HK-2 (cell line): ENCODE results near the gene CTTN.

ENCODE experiments used
- DNase-seq: peaks from one replicate; pipeline ENCODE4 v3.0.0-alpha.2; 2018; ENCODE audit not compliant: unreplicated experiment

CTTN gene

GRCh38 chr11:70397983-70398833 is at the start of gene CTTN:
Gene CTTN, plus strand, starts transcription at chr11:70398529. Its CDS starts 8,769 bp downstream, at chr11:70407298.
- DNase-seq: peak; percentile 74

GRCh38 chr11:70348608-70349007 is 49.7 kb upstream of the CTTN start:
- no peak for DNase-seq

GRCh38 chr11:70351646-70352045 is 46.7 kb upstream of the CTTN start:
- DNase-seq: no peak

- no peak for DNase-seq
These were observed 46.2 kb upstream of the CTTN start for GRCh38 chr11:70352100-70352499.

DNA sequence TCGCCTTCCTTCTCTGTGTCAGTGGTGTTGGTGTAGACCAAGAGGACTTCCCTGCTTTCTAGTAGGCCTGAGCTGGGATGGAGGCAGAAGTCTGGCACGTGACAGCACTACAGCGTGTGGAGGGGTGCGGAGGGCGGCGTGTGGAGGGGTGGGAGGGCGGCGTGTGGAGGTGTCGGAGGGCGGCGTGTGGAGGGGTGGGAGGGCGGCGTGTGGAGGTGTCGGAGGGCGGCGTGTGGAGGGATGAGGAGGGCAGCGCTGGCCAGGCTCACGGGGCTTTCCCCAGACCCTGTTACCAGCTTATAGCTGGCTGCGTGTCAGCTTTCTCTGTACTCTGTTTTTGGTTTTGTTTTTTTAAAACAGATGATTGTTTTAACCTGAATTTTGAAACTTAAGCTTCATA is 45.7 kb upstream of the CTTN start:
- no peak for DNase-seq

- DNase-seq: no peak
These were observed 45.0 kb upstream of the CTTN start for GRCh38 chr11:70353329-70353728.

DNA sequence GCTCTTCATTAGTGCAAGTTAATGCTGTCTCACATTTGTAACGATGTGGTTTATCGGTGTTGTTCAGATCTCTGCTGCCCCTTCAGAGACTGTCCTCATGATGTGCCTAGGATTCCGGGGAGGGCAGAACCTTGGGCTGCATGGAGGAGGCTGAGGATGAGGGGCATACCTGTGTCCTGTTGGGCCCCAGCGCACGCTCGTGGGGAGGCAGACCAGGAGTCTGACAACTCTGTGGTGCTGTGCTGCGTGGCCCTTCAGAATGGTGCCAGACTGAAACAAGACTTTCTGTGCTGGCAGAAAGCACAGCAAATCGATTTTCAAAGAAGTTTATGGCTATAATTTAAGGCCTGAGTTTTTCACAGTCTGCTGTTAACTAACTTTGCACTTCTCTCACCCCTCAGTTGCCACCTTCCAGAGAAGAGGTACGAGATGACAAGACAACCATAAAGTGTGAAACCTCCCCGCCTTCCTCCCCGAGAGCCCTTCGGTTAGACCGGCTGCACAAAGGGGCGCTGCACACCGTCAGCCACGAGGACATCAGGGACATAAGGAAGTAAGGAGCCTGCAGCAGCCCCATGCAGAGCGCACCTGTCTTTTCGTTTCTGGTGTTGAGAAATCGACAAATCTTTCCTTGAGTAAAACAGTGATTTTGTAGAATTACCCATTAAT is 44.3 kb upstream of the CTTN start:
- no peak for DNase-seq

- DNase-seq: no peak
These were observed 43.7 kb upstream of the CTTN start for GRCh38 chr11:70354629-70355028.

- no peak for DNase-seq
These were observed 39.6 kb upstream of the CTTN start for GRCh38 chr11:70358753-70359152.

- DNase-seq: no peak
These were observed 38.7 kb upstream of the CTTN start for GRCh38 chr11:70359451-70360205.

DNA sequence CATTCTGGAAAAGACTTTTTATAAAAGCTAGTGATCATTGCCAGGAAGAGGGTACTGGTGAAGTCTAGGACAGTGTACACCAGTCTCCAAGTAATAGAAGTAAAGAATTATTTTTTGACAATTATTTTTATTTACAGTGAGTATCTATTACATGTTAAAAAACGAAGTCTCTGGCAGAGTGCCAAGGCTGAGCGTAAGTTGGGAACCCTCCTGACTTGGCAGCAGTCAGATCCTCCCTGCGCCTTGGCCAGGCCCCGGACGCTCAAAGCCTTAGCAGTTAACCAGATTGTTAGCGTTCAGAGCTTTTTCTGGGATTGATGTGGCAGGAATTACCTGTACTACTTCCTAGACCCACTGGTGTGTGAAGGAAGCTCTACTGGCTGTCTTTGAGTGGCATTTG is 38.1 kb upstream of the CTTN start:
- DNase-seq: no peak

- no peak for DNase-seq
These were observed 34.2 kb upstream of the CTTN start for GRCh38 chr11:70364178-70364577.

- DNase-seq: no peak
These were observed 33.4 kb upstream of the CTTN start for GRCh38 chr11:70364745-70365543.

GRCh38 chr11:70365544-70365927 is 32.8 kb upstream of the CTTN start:
- no peak for DNase-seq

DNA sequence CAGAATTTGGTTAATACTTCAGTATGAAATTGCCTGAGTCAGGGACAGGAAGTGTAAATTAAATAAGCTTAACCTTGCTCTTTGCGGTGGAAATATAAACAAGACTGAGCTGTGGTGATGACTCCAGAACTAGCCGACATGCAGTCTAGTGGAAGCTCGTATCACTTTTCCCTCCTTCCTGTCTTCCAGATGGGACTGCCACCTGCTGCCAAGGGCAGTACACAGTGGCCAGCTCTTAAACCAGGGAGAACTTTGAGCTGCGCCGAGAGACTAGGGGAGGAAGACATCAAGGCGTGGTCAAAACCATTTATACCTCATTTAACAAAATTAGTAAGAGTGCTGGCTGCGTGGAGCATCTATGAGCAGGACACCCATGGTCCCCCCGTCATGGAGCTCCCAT is 31.3 kb upstream of the CTTN start:
- no peak for DNase-seq

DNA sequence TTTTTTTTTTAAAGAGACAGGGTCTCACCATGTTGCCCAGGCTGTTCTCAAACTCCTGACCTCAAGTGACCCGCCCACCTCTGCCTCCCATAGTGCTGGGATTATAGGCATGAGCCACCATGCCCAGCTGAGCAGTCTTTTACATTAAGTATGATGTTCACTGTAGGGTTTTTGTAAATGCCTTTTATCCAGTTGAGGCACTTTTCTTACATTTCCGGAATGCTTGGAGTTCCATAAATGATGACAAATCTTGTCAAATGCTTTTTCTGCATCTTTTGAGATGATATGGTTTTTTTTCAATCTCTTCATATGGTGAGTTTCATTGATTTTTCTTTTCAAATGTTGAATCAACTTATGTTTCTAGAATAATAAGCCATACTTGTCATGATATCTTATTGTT is 29.4 kb upstream of the CTTN start:
- no peak for DNase-seq

DNA sequence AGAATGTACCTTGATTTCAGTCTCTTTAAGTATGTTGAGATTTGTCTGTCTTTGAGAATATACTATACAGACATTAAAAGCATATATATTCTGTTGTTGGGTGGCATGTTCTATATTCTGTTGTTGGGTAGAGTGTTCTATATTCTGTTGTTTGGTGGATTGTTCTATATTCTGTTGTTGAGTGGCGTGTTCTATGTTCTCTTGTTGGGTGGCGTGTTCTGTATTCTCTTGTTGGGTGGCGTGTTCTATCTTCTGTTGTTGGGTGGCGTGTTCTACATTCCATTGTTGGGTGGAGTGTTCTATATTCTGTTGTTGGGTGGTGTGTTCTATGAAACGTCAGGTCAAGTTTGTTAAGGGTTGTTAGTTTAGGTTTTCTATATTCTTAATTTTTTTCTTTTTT is 27.1 kb upstream of the CTTN start:
- no peak for DNase-seq

DNA sequence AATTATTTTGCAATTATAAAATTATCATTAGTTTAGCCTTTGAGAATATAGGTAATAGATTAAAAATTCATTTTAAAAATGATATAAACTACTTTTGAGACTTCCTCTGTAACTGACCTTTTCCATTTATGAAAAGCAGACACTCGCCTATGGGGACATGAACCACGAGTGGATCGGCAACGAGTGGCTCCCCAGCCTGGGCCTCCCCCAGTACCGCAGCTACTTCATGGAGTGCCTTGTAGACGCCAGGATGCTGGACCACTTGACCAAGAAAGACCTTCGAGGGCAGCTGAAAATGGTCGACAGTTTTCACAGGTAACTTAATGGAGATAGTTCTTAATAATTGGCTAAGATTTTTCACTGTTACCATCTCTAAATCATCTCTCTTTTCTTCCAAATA is 26.3 kb upstream of the CTTN start:
- no peak for DNase-seq

- no peak for DNase-seq
These were observed 21.7 kb upstream of the CTTN start for GRCh38 chr11:70376621-70377020.

GRCh38 chr11:70377645-70378044 is 20.7 kb upstream of the CTTN start:
- no peak for DNase-seq

GRCh38 chr11:70378506-70379134 is 19.7 kb upstream of the CTTN start:
- DNase-seq: no peak
